ENCODE measurements around the gene CDX1.

DNA sequence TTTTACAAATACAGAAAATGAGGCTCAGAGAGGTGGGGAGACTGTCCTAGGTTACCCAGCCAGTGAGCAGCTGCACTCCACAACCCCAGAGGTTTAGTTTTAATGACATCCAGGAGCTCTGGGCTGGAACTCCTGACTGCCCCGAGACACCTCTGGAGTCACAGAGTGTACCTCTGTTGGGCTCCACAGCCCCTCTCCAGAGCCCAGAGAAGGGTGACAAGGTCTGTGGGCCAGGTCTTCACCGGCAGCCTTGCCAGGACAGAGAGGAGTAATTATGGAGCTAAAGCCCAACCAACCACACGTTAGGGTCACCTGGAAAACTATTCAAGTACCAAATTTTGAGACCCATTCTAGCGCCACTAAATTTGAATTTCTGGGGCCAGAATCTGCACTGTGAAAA is 11.1 kb downstream of the CDX1 start:
- TF ChIP-seq POLR2A (IDR thresholded peaks at IDR 0.05; ENCODE audit: extremely low read depth, insufficient read length) (no peak), MYC (IDR thresholded peaks at IDR 0.05; ENCODE audit: low read depth, low read length) (no peak), CTCF (IDR thresholded peaks at IDR 0.05; ENCODE audit: low read depth, low read length) (no peak)
- TF ChIP-seq, protein P1, sequence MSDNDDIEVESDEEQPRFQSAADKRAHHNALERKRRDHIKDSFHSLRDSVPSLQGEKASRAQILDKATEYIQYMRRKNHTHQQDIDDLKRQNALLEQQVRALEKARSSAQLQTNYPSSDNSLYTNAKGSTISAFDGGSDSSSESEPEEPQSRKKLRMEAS (IDR thresholded peaks at IDR 0.05; ENCODE audit: low read depth, low read length), result no peak

All from NB4 (cell line).